Fibroblast of gingiva (primary cell): ENCODE results near the gene ATP10A.
"Not testable (repeated sequence)": the region's sequence is repeated elsewhere in the genome, so short reads cannot be mapped to it uniquely, and the experiment has no call there.

Source experiments
- DNase-seq: peaks from one replicate; pipeline ENCODE4 v3.0.0-alpha.2; 2011; ENCODE audit warnings: low read depth

The ATP10A gene

DNA sequence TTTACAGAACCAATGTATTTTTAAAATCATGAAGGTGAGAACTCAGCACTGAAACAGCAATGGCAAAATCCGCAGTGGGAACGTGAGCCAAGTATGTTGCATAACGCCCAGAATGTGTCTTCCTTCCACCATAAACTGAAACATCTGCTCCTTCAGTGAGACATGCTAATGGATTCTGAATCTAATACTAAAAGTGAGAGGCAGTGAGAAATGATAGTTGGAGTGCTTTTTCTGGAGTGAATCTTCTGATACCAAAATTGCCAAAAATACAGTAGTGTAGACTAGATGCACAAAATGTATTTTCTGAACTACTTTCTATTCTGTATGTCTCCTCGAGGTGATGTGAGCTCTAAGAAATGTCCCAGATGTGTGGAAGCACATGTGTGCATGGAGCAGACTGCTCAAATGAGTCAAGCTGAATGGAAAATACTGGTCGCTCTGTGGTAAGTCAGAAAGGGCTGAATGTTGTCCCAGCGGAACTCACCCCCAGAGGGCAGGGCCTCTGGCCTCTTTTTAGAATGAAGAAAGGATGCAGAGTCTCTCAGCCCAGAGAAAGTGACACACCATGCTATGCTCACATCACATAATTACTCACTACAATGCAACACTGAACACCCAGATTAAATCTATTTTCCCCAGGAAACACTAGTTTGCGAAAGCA lies 73.0 kb downstream of the ATP10A start:
- DNase-seq, result peak; percentile 93

DNA sequence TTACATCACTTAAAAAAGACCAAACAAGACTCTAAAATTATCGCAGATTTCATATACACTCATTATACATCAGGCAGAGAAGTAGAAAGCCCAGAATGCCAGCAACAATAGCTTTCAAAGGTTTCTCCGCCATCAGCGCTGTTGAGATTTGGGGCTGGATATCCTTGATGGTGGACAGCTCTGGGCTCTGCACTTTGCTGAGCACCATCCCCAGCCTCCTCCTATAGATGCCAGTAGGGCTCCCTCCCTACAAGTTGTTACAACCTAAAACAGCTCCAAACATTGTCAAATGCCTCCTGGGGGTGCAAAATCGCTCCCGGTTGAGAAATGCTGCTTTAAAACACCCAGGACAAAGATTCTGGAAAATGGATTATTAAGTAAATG lies 73.5 kb downstream of the ATP10A start:
- no peak for DNase-seq

DNA sequence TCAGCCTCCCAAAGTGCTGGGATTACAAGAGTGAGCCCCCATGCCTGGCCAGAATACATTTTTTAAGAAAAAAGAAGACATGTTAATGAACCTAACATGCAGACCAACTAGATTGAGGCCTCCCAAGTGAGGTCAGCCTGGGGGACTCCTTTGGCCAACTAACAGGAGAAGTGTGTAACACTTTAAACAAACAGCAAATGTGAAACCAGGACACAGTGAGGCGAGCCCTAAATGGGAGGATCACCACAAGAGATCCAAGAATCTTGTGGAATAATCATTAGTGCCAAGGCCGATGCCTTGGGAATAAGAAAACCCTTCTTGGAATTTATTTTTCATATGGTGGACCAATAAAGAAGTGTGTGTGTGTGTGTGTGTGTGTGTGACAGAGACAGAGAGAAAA lies 73.9 kb downstream of the ATP10A start:
- DNase-seq, result peak; percentile 86

DNA sequence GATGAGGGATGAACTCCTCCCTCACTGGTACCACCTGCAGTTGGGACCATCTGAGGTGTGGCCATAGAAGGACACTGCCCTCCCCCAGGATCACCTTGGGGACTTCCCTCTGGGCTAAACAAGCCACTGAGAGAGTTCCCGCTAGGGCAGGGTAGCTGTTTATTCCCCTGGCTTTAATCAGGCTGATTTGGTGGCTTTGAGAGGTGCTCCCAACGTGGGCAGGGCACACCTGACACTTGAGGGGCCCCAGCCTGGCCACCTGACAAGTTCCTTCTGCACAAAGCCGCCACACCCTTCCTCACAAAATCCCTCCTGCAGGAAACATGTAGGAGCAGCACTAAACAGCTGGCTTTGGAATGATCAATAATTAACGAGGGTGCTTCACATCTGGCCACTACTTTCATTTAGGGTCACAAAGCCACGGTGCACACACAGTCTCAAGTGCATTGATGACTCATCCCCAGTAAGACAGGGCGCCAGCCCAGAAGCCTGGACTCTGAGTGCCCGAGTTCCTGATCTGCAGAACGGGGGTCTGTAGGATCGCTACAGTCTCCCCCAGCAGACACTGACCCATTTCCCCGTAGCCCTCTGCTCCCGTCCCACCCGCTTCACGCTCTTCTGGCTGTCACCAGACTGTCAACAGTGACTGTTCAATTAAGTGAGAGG lies 75.1 kb downstream of the ATP10A start:
- peak; percentile 31 for DNase-seq

DNA sequence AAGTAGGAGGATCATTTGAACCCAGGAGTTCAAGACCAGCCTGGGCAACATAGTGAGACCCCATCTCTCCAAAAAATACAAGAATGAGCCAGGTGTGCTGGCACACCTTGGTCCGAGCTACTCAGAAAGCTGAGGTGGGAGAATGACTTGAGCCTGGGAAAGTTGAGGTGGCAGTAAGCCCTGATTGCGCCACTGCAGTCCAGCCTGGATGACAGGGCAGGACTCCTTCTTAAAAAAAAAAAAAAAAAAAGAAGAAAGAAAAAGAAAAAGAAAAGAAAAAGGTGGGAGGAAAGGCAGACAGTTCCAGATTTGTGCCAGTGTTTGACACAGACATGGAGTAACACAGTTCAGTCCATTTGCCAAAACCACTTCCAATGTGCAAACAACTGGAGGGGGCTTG lies 75.7 kb downstream of the ATP10A start:
- DNase-seq, result peak; percentile 38

DNA sequence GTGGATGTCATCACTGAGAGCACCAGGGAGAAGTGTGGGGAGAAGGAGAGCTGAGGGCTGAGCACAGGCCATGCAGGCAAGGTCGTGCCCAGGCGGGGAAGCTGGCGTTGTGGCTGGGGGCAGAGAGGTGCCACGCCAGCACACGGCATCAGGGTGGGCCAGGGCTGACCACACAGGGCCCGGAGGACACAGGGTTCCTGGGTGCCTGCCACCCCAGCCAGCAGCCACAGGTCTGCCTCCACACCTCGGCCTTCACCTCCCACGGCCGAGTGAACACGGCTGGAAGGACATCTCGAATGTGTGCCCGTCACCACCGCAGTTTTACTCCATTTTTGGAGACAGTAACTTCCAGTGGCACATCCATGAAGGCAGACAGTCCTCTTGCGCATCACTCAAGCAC lies 77.1 kb downstream of the ATP10A start:
- DNase-seq, result no peak

DNA sequence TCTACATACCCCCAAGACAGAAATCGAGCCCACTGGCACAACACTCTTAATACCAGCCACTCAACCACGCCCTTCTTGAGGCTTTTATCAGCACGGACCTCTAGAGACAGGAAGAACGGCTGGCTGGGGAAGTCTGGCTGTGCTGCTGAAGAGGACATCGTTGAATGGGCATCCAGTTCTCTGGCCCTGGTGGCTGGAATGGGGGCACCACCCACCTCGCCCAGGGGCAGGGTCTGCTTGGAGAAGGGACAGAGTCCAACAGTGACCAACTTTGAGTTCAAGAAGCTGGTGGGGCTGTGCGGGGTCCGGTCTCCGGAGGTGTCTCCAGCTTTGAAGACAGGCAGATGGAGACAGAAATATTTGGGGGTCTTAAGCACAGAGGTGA lies 77.5 kb downstream of the ATP10A start:
- no peak for DNase-seq

DNA sequence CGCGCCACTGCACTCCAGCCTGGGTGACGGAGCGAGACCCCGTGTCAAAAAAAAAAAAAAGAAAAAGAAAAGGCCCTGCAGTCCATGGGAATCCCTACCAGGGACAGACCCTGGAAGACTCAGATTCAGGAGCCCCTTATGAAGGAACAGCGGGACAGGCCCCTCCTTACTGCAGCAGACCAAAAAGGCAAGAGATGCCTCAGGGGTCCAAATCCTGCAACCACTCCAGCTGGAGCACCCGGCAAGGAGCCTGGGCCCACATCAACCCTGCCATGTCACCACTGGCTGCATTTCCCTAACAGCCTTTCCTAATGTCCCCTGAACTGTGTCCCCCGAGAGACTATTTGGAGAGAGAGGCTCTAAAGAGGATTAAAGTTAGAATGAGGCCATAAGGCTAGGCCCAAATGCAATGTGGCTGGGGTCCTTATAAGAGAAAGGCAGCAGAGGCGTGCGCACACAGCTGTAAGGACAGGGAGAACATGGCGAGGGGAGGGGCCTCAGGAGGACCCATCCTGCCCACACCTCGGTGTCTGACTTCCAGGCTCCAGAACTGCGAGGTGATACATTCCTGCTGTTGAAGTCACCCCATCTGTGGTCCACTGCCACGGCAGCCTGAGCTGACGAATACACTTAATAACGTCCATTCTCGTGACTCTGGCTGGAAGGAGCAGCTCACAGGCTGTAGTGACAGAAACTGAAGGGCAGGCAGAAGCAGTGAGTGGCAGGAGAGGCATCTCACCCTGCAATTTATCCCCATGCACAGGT lies 78.1 kb downstream of the ATP10A start:
- DNase-seq, result peak; percentile 50

DNA sequence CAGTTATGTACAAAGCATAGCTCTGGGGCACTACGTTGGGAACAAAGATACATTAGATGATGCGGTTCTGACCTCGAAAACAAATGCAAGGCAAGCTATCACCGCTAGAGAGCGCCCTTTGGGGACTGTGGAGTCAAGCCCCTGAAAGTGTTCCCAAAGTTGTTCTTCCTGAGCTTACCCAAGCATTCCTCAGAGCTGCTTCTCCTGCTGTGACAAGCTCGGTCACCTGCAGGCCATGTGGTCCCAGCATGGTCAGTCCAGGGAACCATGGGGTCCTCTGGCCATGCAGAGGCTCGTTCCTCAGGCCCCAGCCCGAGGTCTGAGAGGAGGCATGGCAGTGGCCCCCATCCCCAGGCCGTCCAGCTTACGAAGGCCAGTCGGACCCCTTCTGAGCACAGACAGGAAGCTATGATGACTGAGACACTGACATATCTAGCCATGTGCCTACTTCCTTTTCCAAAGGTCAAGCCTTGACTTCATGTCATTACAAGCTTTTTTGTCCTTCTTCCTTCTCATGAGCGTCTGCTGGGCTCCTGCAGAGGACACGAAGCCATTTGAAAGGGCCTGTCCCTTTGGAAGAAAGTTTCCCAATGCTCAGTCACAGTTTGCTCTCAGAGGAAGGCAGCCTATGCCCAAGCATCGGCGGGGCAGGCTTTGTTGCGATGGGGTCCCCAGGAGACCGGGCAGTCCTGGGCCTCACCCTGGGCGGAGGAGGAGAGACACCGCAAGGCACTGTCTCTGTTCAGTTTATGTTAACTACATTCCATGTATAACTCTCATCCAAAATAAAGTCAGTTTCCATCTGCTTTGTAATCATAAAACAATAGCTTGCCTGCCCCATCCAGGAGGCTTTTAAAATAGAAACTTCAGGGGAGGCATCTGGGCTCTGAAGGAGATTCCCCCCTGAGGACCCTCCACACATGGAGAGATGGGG lies 79.3 kb downstream of the ATP10A start:
- DNase-seq, result peak; percentile 34

DNA sequence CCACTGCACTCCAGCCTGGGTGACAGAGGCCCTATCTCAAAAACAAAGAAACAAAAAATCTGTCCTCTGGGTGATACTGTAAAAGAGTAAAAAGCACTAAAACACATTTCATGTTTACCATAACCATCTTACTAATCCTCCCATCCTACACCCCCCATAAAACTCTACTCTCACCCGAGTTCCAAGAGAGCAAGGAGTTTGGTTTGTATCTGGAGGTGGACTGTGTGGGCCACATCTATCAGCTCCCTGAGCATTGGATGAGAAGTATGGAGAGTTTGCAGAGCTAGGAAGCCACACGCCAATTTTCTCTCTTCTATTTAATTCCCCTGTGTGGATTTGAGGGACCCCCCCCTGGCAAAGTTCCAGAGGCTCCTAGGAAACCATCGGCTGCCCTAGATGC lies 80.0 kb downstream of the ATP10A start:
- no peak for DNase-seq

DNA sequence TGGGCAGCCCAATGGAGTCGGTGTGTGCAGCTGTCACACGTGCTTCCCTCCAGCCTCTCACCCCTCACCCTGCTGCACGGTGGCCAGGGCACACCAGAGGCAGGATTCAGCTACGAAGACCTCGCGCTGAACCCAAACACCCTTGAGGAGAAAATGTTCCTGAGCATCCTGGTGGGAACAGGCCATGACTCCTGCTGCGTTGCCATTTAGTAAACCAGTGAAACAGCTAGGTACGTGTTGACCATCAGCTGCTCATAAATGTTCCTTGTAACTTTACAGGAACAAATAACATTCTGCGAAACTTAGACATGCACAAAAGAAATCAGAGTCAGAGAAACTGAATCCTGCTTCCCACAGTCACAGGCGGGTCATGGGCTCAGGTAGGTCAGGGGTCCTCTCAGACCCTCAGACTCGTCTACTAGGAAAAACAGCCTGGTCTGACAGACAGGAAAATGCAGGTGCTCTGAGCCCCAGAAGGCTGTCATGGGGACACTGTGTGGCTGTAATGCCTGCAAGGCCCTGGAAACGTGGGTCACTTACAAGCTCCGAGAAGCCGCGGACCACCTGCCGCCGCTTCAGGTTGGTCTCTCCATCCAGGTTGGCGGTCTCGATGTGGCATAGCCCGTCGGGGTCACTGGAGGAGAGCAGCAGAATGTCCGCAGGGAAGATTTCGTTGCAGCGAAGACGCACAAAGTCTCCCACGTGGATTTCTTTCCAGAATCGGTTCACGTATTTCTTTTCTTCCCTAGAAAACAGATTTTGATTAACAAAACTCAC lies 82.5 kb downstream of the ATP10A start:
- no peak for DNase-seq

DNA sequence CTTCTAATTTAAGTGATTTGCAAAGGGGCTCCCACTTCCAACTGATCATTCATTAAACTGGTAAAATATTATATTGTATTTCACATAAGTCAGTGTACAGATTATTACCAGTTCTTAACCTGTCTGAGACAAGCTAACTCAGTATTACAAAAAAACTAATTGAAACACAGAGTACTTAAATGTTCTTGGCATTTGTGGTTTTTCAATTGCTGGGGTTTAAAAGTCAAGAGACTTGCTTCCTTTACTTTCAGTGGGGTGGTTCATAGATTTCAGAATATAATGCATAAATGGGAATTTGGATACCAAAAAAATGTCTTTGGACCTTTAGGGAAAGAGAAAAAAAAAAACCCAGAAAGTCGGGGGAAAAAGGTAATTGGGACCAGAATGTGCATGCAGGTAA lies 85.0 kb downstream of the ATP10A start:
- DNase-seq, result no peak

DNA sequence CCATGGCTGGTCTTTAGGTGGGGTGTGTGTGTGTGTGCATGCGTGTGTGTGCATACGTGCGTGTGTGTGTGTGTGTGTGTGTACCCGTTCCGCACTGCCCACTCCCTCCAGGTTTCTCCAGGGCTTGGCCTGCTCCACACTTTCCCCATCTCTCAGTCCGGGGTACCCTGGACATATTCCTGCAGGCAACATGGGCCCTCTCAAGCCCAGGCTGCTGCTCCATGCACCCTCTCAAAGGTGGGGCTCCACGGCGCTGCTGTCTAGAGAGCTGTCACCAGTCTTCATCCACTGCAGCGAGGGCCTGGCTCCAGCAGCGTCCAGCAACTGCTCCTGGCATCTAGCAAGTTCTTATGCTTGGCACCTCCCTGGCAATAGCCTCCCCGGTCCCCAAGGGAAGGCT lies 86.1 kb downstream of the ATP10A start:
- no peak for DNase-seq

DNA sequence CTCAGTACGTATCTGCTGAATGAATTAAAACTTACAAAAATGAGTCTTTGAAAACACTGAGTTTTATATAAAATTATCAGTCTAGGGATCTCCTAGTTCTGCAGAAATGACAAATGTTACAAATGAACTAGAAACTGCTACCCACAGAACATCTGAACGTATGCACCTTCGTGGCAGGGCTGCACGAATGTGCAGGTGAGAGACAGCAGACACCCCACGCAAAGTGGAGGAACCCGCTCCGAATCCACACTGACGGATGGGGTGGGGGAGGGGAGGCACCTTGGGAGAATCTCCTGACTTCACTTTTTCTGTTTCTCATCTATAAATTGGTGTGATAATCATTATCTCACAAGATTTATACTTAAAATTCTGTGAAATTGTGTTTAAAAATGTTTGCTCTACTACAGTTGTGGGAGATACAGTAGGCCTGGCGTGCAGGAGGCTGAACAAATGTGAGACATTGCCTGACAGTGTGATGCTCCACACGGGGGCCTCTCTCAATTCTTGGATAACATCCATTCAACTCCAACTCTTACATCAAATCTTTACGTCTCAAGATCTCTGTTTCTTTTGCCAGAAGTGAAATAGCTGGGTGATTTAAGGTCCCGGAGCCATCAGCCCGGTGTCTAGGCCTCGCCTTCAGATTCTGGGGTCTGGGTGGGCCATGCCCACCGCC lies 86.9 kb downstream of the ATP10A start:
- DNase-seq, result no peak

DNA sequence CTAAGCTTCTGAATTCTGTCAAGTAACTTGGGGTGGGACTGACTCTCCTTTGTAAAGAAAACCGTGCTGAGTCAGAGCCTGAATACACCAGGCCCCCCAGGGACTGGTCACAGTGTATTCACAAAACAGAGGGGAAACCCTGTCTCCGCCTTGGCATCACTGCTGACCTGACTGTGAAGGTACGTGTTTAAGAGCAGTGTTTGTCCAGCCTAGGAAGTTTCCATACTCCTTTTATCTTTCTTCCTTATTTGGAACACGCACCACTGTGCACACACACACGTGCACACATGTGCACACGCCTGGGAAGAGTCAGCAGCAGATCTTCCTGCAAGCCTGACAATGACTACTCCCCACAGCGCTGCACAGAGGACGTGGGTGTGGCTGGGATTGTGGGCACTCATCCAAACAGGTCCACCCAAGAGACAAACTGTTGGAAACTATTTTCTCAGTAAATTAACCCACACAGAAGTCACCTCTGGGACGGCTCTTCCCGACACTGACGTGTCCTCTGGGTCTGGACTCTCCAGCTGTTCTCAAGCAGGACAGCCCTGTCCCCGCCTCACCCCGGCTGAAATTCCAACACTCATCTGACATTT lies 87.7 kb downstream of the ATP10A start:
- DNase-seq, result peak; percentile 74

DNA sequence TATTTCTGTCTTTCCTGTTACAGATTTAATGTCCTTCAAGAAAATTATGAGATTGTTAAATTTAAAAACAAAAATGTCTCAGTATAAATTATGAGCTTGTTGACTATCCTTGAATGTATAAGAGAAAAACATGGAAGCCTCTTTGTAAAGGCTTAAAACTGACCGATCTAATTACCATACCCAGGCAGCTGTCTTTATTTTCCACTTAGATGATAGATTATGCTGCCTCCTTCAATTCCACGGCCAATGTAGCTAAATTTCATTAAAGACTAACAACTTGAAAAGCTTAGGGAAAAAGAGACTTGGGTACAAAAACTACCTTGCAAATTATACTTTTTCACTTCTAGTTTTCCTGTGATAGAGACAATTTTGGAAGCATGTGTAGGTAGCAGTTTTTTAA lies 88.3 kb downstream of the ATP10A start:
- no peak for DNase-seq

DNA sequence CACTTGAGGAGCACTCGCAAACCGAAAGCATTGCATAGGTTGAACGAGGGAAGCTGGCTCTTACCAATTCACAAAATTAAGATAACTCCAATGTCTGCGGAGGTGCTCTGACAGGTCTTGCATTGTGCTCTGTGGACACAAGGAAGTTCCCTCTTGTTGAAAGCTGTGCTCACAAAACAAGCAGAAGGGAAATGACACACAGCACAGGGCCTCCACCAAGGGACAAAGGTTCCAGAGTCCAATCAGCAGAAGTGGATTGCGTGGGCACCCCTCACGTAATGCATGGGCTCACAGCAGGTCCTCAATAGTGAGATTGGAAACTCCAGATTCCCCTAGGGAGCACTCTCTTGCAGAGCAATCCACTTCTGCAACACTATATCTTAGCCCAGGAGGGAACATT lies 89.9 kb downstream of the ATP10A start:
- DNase-seq, result no peak

DNA sequence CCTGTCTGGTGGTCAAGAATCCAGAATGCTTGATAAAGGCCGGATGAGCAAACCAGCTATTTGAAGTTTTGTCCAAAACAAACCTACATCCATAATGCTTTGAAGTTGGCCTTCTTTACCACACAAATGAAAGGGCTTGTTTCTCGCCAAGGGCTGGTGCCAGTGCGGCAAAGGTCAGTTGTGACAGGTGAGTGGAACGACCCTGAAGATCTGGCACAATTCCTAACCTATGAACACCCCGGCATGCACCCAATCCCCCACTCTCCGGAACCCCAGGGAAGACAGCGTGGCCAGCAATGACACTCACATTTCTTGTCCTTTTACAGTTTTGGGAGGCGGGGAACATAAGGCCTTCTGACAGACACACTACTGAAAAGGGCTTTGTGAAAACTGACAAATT lies 90.6 kb downstream of the ATP10A start:
- DNase-seq, result no peak

DNA sequence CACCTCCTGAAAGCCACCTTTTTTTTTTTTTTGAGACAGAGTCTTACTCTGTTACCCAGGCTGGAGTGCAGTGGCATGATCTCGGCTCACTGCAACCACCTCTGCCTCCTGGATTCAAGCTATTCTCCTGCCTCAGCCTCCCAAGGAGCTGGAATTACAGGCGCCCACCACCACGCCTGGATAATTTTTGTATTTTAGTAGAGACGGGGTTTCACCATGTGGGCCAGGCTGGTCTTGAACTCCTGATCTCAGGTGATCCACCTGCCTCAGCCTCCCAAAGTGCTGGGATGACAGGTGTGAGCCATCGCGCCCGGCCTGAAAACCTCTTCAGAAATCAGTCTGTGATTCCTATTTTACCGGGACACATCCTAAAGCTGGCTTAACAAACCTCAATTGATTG lies 91.4 kb downstream of the ATP10A start:
- not testable (repeated sequence) for DNase-seq

DNA sequence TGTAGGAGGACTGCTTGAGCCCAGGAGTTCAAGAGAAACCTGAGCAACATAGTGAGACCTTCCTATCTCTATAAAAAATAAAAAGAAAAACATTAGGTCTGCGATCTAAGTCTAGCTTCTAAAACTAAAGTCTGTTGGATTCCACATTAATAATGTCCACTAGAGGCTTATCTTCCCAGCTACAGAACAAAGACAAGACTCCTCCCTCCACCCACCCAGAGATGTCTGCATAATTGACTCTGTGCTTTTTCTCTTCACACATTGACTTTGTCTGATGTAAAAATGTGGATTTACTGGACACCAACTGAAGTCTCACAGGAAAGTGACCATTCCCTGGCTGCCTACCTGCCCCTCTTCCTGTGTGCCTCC lies 91.8 kb downstream of the ATP10A start:
- no peak for DNase-seq
